IMR-90 (cell line): Measurements from ENCODE around the gene FOXI3. TPM values are rescaled to one million over a fixed set of nuclear protein-coding genes. Genes with fewer than 3 reads are reported as not detected.

ENCODE experiments used
- microRNA-seq, 2 experiments: library from miRNA; stranded (forward) in 1 of 2; unstranded in 1 of 2; fragments of 10-50 nt in 1 of 2; fragments of <30 nt in 1 of 2; gene quantifications in 1 of 2; microRNA quantifications in 1 of 2; one replicate each; pipeline versions ENCODE3 to v1.1.0; 2013 to 2020; ENCODE audit not compliant: insufficient read depth in 1 of 2, insufficient read length in 1 of 2, unreplicated experiment in 1 of 2
- polyA plus RNA-seq, 3 experiments: library from polyadenylated mRNA; depleted of rRNA; stranded (reverse); fragments of >200 nt; gene quantifications; 2 replicates each; pipeline ENCODE4 v1.2.3, GENCODE V29; 2012; ENCODE audit warnings: low replicate concordance in 1 of 3
- small RNA-seq, 5 experiments: library from RNA; depleted of rRNA; stranded (forward); fragments of <200 nt; gene quantifications; one replicate each; pipeline ENCODE3, GENCODE V24; 2012
- total RNA-seq: library from RNA; depleted of rRNA; stranded (reverse); fragments of >200 nt; gene quantifications from 2 replicates; pipeline ENCODE4 v1.2.3, GENCODE V29; 2012; rRNA removed

Gene FOXI3
- total and polyA plus RNA-seq, 2 of the 4 experiments (the other 2 are of a cell fraction) = not detected

Small RNA genes within 50 kb of the gene (microRNA-seq; reads per million reads assigned to microRNA genes)
- not detected for gene RNU6-1007P (ENCODE audit: insufficient read depth, insufficient read length)

Small RNA genes within 50 kb of the gene (small RNA-seq; reads per million reads assigned to genes)
- gene RNU6-1007P = 0 to 0.15 (median 0) reads per million in 5 experiments

Other genes starting within 250 kb of the FOXI3 start
- gene EIF2AK3, start 174.8 kb upstream of the FOXI3 start, total RNA-seq = 20.3 and 22.8 TPM in 2 replicates
- gene EIF2AK3, start 174.8 kb upstream of the FOXI3 start, polyA plus RNA-seq (2012; rRNA removed) = 5.3 and 7.9 TPM in 2 replicates
- gene RPIA, start 239.0 kb upstream of the FOXI3 start, total RNA-seq = 4.1 and 4.7 TPM in 2 replicates
- 8.6 and 9.8 TPM in 2 replicates for gene RPIA, start 239.0 kb upstream of the FOXI3 start, polyA plus RNA-seq (2012; rRNA removed)